ENCODE results near the gene YTHDF1.

The YTHDF1 gene

GRCh38 chr20:63174309-63175037, 41.5 kb downstream of the YTHDF1 start:
- Histone ChIP-seq H4K20me1 (ENCODE audit: insufficient read depth, low read length) (no peaks in the 10 kb centered on the region), H3K4me1 (ENCODE audit: low read length) (peaks cover 2% of the 10 kb centered on the region; the same call in 1 of the 2 replicates), H3K4me2 (ENCODE audit: low read length) (no peak overlapping the region), H3K9ac (ENCODE audit: low read length) (no peak overlapping the region), H3K79me2 (ENCODE audit: low read length) (no peaks in the 10 kb centered on the region), H3K36me3 (replicated peaks; ENCODE audit: low read depth, low read length) (no peaks in the 10 kb centered on the region), H3K9me3 (ENCODE audit: insufficient read depth, low read length) (no peaks in the 10 kb centered on the region), H2AFZ (ENCODE audit: low read depth, low read length) (no peak overlapping the region), H3K27me3 (ENCODE audit: low read depth, low read length) (peaks cover 11% of the 10 kb centered on the region), H3K27ac (ENCODE audit: low read length) (no peak overlapping the region), H3K4me3 (ENCODE audit: low read length) (no peak overlapping the region)
- TF ChIP-seq EZH2phosphoT487 (IDR thresholded peaks at IDR 0.05; ENCODE audit: low read depth), result no peak
- TF ChIP-seq, protein P1, sequence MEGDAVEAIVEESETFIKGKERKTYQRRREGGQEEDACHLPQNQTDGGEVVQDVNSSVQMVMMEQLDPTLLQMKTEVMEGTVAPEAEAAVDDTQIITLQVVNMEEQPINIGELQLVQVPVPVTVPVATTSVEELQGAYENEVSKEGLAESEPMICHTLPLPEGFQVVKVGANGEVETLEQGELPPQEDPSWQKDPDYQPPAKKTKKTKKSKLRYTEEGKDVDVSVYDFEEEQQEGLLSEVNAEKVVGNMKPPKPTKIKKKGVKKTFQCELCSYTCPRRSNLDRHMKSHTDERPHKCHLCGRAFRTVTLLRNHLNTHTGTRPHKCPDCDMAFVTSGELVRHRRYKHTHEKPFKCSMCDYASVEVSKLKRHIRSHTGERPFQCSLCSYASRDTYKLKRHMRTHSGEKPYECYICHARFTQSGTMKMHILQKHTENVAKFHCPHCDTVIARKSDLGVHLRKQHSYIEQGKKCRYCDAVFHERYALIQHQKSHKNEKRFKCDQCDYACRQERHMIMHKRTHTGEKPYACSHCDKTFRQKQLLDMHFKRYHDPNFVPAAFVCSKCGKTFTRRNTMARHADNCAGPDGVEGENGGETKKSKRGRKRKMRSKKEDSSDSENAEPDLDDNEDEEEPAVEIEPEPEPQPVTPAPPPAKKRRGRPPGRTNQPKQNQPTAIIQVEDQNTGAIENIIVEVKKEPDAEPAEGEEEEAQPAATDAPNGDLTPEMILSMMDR (IDR thresholded peaks at IDR 0.05; ENCODE audit: low read depth, low read length), result no peak

DNA sequence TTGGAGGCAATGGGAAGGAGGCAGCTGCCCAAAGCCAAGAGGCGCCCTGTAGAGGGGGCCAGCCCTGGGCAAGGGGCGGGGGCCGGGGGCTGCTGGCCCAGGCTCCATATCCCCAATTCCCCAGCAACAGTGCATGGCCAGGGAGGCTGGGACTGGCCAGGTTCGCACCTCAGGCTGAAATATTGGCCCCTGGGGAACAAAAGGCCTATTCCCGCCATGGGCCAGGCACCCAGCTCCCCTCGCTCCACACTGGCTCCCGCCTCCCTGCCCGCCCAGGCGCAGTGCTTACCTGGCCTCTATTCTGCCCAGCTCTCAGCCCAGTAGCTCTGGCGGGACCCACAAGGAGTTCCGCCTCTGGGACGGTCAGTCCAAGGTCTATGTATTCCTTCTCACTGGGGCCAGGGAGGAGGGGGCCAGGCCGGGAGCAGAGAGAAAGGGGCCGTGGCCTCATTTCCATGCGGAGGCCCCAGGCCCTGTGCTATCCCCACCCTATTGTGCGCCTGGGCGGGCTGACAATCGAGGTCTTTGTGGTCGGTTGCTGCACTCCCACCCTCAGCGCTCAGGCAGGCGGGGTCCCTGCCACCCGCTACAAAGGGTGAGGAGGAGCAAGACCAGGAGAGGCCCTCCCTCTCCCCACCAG, 42.3 kb downstream of the YTHDF1 start:
- Histone ChIP-seq H3K9me3 (ENCODE audit: insufficient read depth, low read length) (no peaks in the 10 kb centered on the region), H3K79me2 (ENCODE audit: low read length) (no peaks in the 10 kb centered on the region), H3K9ac (ENCODE audit: low read length) (no peak overlapping the region), H3K27me3 (ENCODE audit: low read depth, low read length) (peaks cover 11% of the 10 kb centered on the region), H3K4me3 (ENCODE audit: low read length) (no peak overlapping the region), H2AFZ (ENCODE audit: low read depth, low read length) (no peak overlapping the region), H3K36me3 (replicated peaks; ENCODE audit: low read depth, low read length) (no peaks in the 10 kb centered on the region), H3K4me2 (ENCODE audit: low read length) (no peak overlapping the region), H4K20me1 (ENCODE audit: insufficient read depth, low read length) (no peaks in the 10 kb centered on the region), H3K27ac (ENCODE audit: low read length) (no peak overlapping the region), H3K4me1 (ENCODE audit: low read length) (no peaks in the 10 kb centered on the region)
- TF ChIP-seq, protein P1 (IDR thresholded peaks at IDR 0.05; ENCODE audit: low read depth, low read length), result no peak
- no peak for TF ChIP-seq EZH2phosphoT487 (IDR thresholded peaks at IDR 0.05; ENCODE audit: low read depth)

DNA sequence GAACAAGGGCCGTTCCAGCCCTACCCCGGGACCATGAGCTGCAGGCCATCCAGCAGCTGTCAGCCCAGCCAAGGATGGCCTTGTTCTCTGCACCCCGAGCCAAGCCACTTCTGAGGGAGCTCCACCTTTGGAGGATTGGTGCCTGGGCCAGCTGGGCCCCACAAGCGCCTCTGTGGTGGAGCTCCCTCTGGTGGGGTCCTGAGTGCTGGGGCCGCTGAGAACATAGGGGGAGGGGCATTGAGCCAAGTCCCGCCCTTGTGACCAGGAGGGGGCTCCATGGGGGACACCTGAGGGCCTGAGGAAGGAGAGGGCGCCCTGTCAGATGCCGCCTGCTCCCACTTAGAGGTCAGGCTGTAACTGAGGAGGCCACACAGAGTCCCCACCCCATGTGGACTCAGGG, 43.2 kb downstream of the YTHDF1 start:
- TF ChIP-seq EZH2phosphoT487 (IDR thresholded peaks at IDR 0.05; ENCODE audit: low read depth), result no peak
- TF ChIP-seq, protein P1 (IDR thresholded peaks at IDR 0.05; ENCODE audit: low read depth, low read length), result peak; percentile 36
- no peak overlapping the region for H3K27ac ChIP-seq (ENCODE audit: low read length)
- peaks cover 11% of the 10 kb centered on the region for H3K27me3 ChIP-seq (ENCODE audit: low read depth, low read length)
- no peaks in the 10 kb centered on the region for H3K36me3 ChIP-seq (replicated peaks; ENCODE audit: low read depth, low read length)
- H3K4me1 ChIP-seq (ENCODE audit: low read length), result no peaks in the 10 kb centered on the region
- no peak overlapping the region for H3K4me3 ChIP-seq (ENCODE audit: low read length)
- no peak overlapping the region for H3K4me2 ChIP-seq (ENCODE audit: low read length)
- no peak overlapping the region for H3K9ac ChIP-seq (ENCODE audit: low read length)
- no peaks in the 10 kb centered on the region for H3K9me3 ChIP-seq (ENCODE audit: insufficient read depth, low read length)
- no peak overlapping the region for H2AFZ ChIP-seq (ENCODE audit: low read depth, low read length)
- H3K79me2 ChIP-seq (ENCODE audit: low read length), result no peaks in the 10 kb centered on the region
- H4K20me1 ChIP-seq (ENCODE audit: insufficient read depth, low read length), result no peaks in the 10 kb centered on the region

DNA sequence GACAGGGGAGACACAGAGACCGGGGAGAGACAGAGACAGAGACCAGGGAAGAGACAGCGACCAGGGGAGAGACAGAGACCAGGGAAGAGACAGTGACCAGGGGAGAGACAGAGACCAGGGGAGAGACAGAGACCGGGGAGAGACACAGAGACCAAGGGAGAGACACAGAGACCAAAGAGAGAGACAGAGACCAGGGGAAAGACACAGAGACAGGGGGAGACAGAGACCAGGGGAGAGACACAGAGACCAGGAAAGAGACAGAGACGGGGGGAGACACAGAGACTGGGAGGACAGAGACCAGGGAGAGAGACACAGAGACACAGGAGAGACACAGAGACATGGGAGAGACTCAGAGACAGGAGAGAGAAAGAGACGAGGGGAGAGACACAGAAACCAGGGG, 43.9 kb downstream of the YTHDF1 start:
- Histone ChIP-seq H4K20me1 (ENCODE audit: insufficient read depth, low read length) (no peaks in the 10 kb centered on the region), H3K4me1 (ENCODE audit: low read length) (no peaks in the 10 kb centered on the region), H3K27ac (ENCODE audit: low read length) (no peak overlapping the region), H2AFZ (ENCODE audit: low read depth, low read length) (no peak overlapping the region), H3K27me3 (ENCODE audit: low read depth, low read length) (peaks cover 11% of the 10 kb centered on the region), H3K4me3 (ENCODE audit: low read length) (no peak overlapping the region), H3K9me3 (ENCODE audit: insufficient read depth, low read length) (no peaks in the 10 kb centered on the region), H3K9ac (ENCODE audit: low read length) (no peak overlapping the region), H3K36me3 (replicated peaks; ENCODE audit: low read depth, low read length) (no peaks in the 10 kb centered on the region), H3K4me2 (ENCODE audit: low read length) (no peak overlapping the region), H3K79me2 (ENCODE audit: low read length) (no peaks in the 10 kb centered on the region)
- no peak for TF ChIP-seq EZH2phosphoT487 (IDR thresholded peaks at IDR 0.05; ENCODE audit: low read depth)
- TF ChIP-seq, protein P1 (IDR thresholded peaks at IDR 0.05; ENCODE audit: low read depth, low read length), result no peak

Data from OCI-LY3 (cell line).